GM18868 (cell line): ENCODE measurements around the gene PRDM16.

Experiments
- ATAC-seq: cut with Tn5 transposase; IDR thresholded peaks from one replicate; pipeline ENCODE4 v1.9.1; 2021; ENCODE audit warnings: mild to moderate bottlenecking, moderate library complexity; ENCODE audit not compliant: unreplicated experiment

The PRDM16 gene

GRCh38 chr1:3249631-3250501 lies 180.9 kb downstream of the PRDM16 start:
- no peak for ATAC-seq

- no peak for ATAC-seq
Observed at GRCh38 chr1:3250624-3251023, 181.6 kb downstream of the PRDM16 start.

GRCh38 chr1:3251099-3251806 lies 182.2 kb downstream of the PRDM16 start:
- ATAC-seq: no peak

- ATAC-seq: no peak
Observed at GRCh38 chr1:3251807-3252428, 182.9 kb downstream of the PRDM16 start.

- ATAC-seq: no peak
Observed at GRCh38 chr1:3255680-3256079, 186.7 kb downstream of the PRDM16 start.

GRCh38 chr1:3257788-3258187 lies 188.8 kb downstream of the PRDM16 start:
- ATAC-seq: no peak

GRCh38 chr1:3258386-3259003 lies 189.5 kb downstream of the PRDM16 start:
- no peak for ATAC-seq

GRCh38 chr1:3259020-3259419 lies 190.0 kb downstream of the PRDM16 start:
- ATAC-seq: no peak

- ATAC-seq: no peak
Observed at GRCh38 chr1:3261007-3261968, 192.3 kb downstream of the PRDM16 start.

- no peak for ATAC-seq
Observed at GRCh38 chr1:3261969-3262579, 193.1 kb downstream of the PRDM16 start.

GRCh38 chr1:3262681-3263286 lies 193.8 kb downstream of the PRDM16 start:
- ATAC-seq: no peak

GRCh38 chr1:3263790-3264189 lies 194.8 kb downstream of the PRDM16 start:
- no peak for ATAC-seq

- no peak for ATAC-seq
Observed at GRCh38 chr1:3264456-3264855, 195.5 kb downstream of the PRDM16 start.

- no peak for ATAC-seq
Observed at GRCh38 chr1:3265835-3266805, 197.1 kb downstream of the PRDM16 start.

GRCh38 chr1:3266870-3267549 lies 198.0 kb downstream of the PRDM16 start:
- no peak for ATAC-seq

GRCh38 chr1:3267550-3268270 lies 198.7 kb downstream of the PRDM16 start:
- ATAC-seq: no peak

GRCh38 chr1:3268281-3268680 lies 199.3 kb downstream of the PRDM16 start:
- ATAC-seq: no peak
